Effector memory CD8-positive, alpha-beta T cell (primary cell): ENCODE results near the gene ABCA13.

Source experiments
- ATAC-seq: fragments of 150-1000 bp; cut with Tn5 transposase; replicated peaks from 2 replicates; pipeline ENCODE4 v1.10.0; 2021; ENCODE audit warnings: mild to moderate bottlenecking, moderate library complexity
- DNase-seq, 3 experiments: peaks; one replicate each; pipeline ENCODE4 v3.0.0; 2021
- H3K27ac Mint-ChIP-seq, 2 donors: one replicate each; pipeline ENCODE4 v1.8.0; 2022; ENCODE audit warnings: mild to moderate bottlenecking in 2 of 2, mixed read lengths in 2 of 2, moderate library complexity in 2 of 2
- H3K27me3 Mint-ChIP-seq, 2 donors: one replicate each; pipeline ENCODE4 v1.8.0; 2022; ENCODE audit warnings: mixed read lengths in 2 of 2
- H3K36me3 Mint-ChIP-seq: one replicate; pipeline ENCODE4 v1.8.0; 2022; ENCODE audit warnings: mild to moderate bottlenecking, moderate library complexity, mixed read lengths; ENCODE audit not compliant: insufficient read depth
- H3K4me1 Mint-ChIP-seq, 2 donors: one replicate each; pipeline ENCODE4 v1.8.0; 2022; ENCODE audit warnings: low read depth in 2 of 2, mixed read lengths in 2 of 2
- H3K4me3 Mint-ChIP-seq, 2 donors: one replicate each; pipeline ENCODE4 v1.8.0; 2022; ENCODE audit warnings: mild to moderate bottlenecking in 2 of 2, mixed read lengths in 2 of 2, moderate library complexity in 2 of 2
- H3K9me3 Mint-ChIP-seq, 2 donors: one replicate each; pipeline ENCODE4 v1.8.0; 2022; ENCODE audit warnings: mixed read lengths in 2 of 2

ABCA13 gene

GRCh38 chr7:48525736-48526732 is 354.8 kb downstream of the ABCA13 start:
- DNase-seq (no peak), ATAC-seq (no peak)
- Mint-ChIP-seq H3K9me3 (peaks cover 4 to 8% of the 10 kb centered on the region in 2 donors), H3K4me3 (no peak overlapping the region), H3K27ac (no peak overlapping the region), H3K27me3 (no peaks in the 10 kb centered on the region), H3K36me3 (no peaks in the 10 kb centered on the region), H3K4me1 (no peaks in the 10 kb centered on the region)

DNA sequence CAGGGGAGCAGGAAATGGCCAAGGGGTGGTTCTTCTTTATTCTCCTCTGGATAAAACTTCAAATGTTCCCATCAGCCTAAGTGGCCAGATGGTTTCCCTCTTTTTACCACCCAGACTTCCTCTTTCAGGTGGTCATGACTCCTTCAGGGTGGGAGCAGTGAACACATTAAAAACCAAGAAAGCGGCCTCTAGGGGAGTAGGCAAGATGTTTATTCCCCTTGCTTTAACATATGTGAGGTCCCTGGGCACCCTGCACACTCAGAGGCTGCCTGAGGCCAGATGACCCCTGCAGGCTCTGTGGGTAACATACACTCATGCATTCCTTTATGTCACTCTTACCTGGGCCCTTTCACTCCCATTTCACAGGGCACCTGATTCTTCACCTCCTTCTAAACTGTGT is 357.4 kb downstream of the ABCA13 start:
- H3K4me1 Mint-ChIP-seq, result no peaks in the 10 kb centered on the region
- ATAC-seq, result no peak

DNA sequence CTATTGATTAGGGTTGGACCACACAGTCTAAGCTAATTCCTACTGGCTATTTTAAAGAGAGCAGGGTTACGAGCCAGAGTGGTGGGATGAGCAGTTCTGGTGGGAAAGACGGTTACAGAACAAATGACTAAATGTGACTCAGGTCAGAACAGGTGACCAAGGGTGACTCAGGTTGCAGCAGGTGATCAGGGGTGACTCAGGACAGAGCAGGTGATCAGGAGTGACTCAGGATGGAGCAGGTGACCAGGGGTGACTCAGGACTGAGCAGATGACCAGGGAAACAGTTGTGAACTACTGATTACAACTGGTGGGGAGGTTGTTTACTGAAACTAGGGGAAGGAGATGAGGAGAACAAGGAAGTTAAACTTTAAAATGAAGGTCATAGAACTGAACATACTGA is 366.3 kb downstream of the ABCA13 start:
- ATAC-seq (no peak), DNase-seq (no peak)
- no peak overlapping the region for H3K4me3 Mint-ChIP-seq
- peaks cover 8 to 14% of the 10 kb centered on the region in 2 donors for H3K9me3 Mint-ChIP-seq
- H3K27me3 Mint-ChIP-seq, result no peaks in the 10 kb centered on the region
- H3K27ac Mint-ChIP-seq, result no peak overlapping the region
- no peaks in the 10 kb centered on the region for H3K36me3 Mint-ChIP-seq
- H3K4me1 Mint-ChIP-seq, result no peaks in the 10 kb centered on the region

More for the DNA sequence above, 357.4 kb downstream of the ABCA13 start:
- Mint-ChIP-seq H3K27ac (no peak overlapping the region), H3K27me3 (no peaks in the 10 kb centered on the region), H3K4me3 (no peak overlapping the region), H3K9me3 (peaks cover 6 to 8% of the 10 kb centered on the region in 2 donors), H3K36me3 (no peaks in the 10 kb centered on the region)
- no peak for DNase-seq

GRCh38 chr7:48540746-48541145 is 369.5 kb downstream of the ABCA13 start:
- Mint-ChIP-seq H3K9me3 (peaks cover 5 to 7% of the 10 kb centered on the region in 2 donors), H3K4me3 (no peak overlapping the region), H3K4me1 (no peaks in the 10 kb centered on the region), H3K36me3 (no peaks in the 10 kb centered on the region), H3K27ac (no peak overlapping the region), H3K27me3 (no peaks in the 10 kb centered on the region)
- ATAC-seq, result no peak
- DNase-seq, result no peak

- no peaks in the 10 kb centered on the region for H3K27me3 Mint-ChIP-seq
- no peak for ATAC-seq
- H3K9me3 Mint-ChIP-seq, result peaks cover 1 to 8% of the 10 kb centered on the region in 2 donors
- no peaks in the 10 kb centered on the region for H3K36me3 Mint-ChIP-seq
- no peak for DNase-seq
- no peak overlapping the region for H3K4me3 Mint-ChIP-seq
- H3K27ac Mint-ChIP-seq, result no peak overlapping the region
- H3K4me1 Mint-ChIP-seq, result no peaks in the 10 kb centered on the region
Observed at GRCh38 chr7:48548667-48549066, 377.4 kb downstream of the ABCA13 start.

GRCh38 chr7:48551652-48552051 is 380.4 kb downstream of the ABCA13 start:
- H3K27me3 Mint-ChIP-seq, result no peaks in the 10 kb centered on the region
- no peaks in the 10 kb centered on the region for H3K4me1 Mint-ChIP-seq
- H3K36me3 Mint-ChIP-seq, result no peaks in the 10 kb centered on the region
- no peak for ATAC-seq
- H3K4me3 Mint-ChIP-seq, result no peak overlapping the region
- peaks cover 1 to 8% of the 10 kb centered on the region in 2 donors for H3K9me3 Mint-ChIP-seq
- no peak overlapping the region for H3K27ac Mint-ChIP-seq
- DNase-seq, result no peak

GRCh38 chr7:48563334-48563733 is 392.1 kb downstream of the ABCA13 start:
- H3K27me3 Mint-ChIP-seq, result no peaks in the 10 kb centered on the region
- H3K4me1 Mint-ChIP-seq, result no peaks in the 10 kb centered on the region
- H3K4me3 Mint-ChIP-seq, result no peak overlapping the region
- no peak overlapping the region for H3K27ac Mint-ChIP-seq
- no peak for ATAC-seq
- no peak for DNase-seq
- peaks cover 5 to 7% of the 10 kb centered on the region in 2 donors for H3K9me3 Mint-ChIP-seq
- no peaks in the 10 kb centered on the region for H3K36me3 Mint-ChIP-seq

- DNase-seq, result no peak
- H3K4me3 Mint-ChIP-seq, result no peak overlapping the region
- ATAC-seq, result no peak
- H3K4me1 Mint-ChIP-seq, result no peaks in the 10 kb centered on the region
- H3K9me3 Mint-ChIP-seq, result no peaks in the 10 kb centered on the region
- no peak overlapping the region for H3K27ac Mint-ChIP-seq
- no peaks in the 10 kb centered on the region for H3K27me3 Mint-ChIP-seq
- no peaks in the 10 kb centered on the region for H3K36me3 Mint-ChIP-seq
Observed at GRCh38 chr7:48575516-48575915, 404.3 kb downstream of the ABCA13 start.

GRCh38 chr7:48587475-48587874 is 416.2 kb downstream of the ABCA13 start:
- H3K9me3 Mint-ChIP-seq, result peaks cover 0 to 8% of the 10 kb centered on the region in 2 donors
- no peak overlapping the region for H3K27ac Mint-ChIP-seq
- no peaks in the 10 kb centered on the region for H3K4me1 Mint-ChIP-seq
- H3K36me3 Mint-ChIP-seq, result no peaks in the 10 kb centered on the region
- DNase-seq (no peak), ATAC-seq (no peak)
- no peak overlapping the region for H3K4me3 Mint-ChIP-seq
- no peaks in the 10 kb centered on the region for H3K27me3 Mint-ChIP-seq

GRCh38 chr7:48594349-48594748 is 423.1 kb downstream of the ABCA13 start:
- DNase-seq, result no peak
- ATAC-seq, result no peak
- no peak overlapping the region for H3K4me3 Mint-ChIP-seq
- H3K36me3 Mint-ChIP-seq, result no peaks in the 10 kb centered on the region
- H3K9me3 Mint-ChIP-seq, result peaks cover 0 to 2% of the 10 kb centered on the region in 2 donors
- H3K27me3 Mint-ChIP-seq, result no peaks in the 10 kb centered on the region
- no peaks in the 10 kb centered on the region for H3K4me1 Mint-ChIP-seq
- H3K27ac Mint-ChIP-seq, result no peak overlapping the region

DNA sequence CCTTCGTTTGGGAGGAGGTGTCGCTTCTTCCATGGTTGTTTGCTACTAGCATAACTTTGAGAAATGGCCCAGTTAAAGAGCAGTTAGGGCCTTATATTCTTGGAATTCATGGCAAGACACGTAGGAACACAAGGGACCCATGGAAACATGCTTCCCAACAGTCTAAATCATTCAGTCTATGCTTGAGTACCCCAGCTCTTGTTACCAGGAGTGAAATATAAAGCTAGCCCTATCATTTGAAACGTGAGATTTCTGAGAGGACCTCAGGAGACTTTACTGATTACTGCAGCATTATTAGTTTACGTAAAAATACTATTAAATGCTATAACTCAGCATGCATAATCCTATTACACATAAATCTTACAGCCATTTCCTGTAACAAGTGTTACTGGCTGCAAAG is 424.5 kb downstream of the ABCA13 start:
- Mint-ChIP-seq H3K27me3 (no peaks in the 10 kb centered on the region), H3K36me3 (no peaks in the 10 kb centered on the region), H3K27ac (no peak overlapping the region), H3K4me3 (no peak overlapping the region), H3K4me1 (no peaks in the 10 kb centered on the region), H3K9me3 (no peaks in the 10 kb centered on the region)
- no peak for ATAC-seq
- no peak for DNase-seq

GRCh38 chr7:48610705-48611104 is 439.4 kb downstream of the ABCA13 start:
- H3K27me3 Mint-ChIP-seq, result no peaks in the 10 kb centered on the region
- H3K4me3 Mint-ChIP-seq, result no peak overlapping the region
- H3K9me3 Mint-ChIP-seq, result peaks cover 2 to 23% of the 10 kb centered on the region in 2 donors
- ATAC-seq (no peak), DNase-seq (no peak)
- no peaks in the 10 kb centered on the region for H3K4me1 Mint-ChIP-seq
- H3K36me3 Mint-ChIP-seq, result no peaks in the 10 kb centered on the region
- H3K27ac Mint-ChIP-seq, result no peak overlapping the region

- H3K4me3 Mint-ChIP-seq, result no peak overlapping the region
Observed at GRCh38 chr7:48611993-48612392, 440.7 kb downstream of the ABCA13 start.

GRCh38 chr7:48617508-48617907 is 446.2 kb downstream of the ABCA13 start:
- no peak overlapping the region for H3K4me3 Mint-ChIP-seq
- no peak overlapping the region for H3K27ac Mint-ChIP-seq
- ATAC-seq (no peak), DNase-seq (no peak)
- peaks cover 15 to 19% of the 10 kb centered on the region in 2 donors for H3K9me3 Mint-ChIP-seq
- no peaks in the 10 kb centered on the region for H3K4me1 Mint-ChIP-seq
- no peaks in the 10 kb centered on the region for H3K27me3 Mint-ChIP-seq
- H3K36me3 Mint-ChIP-seq, result no peaks in the 10 kb centered on the region

More at GRCh38 chr7:48611993-48612392, 440.7 kb downstream of the ABCA13 start:
- Mint-ChIP-seq H3K9me3 (peaks cover under 1 to 24% of the 10 kb centered on the region in 2 donors), H3K4me1 (no peaks in the 10 kb centered on the region), H3K36me3 (no peaks in the 10 kb centered on the region), H3K27ac (no peak overlapping the region), H3K27me3 (no peaks in the 10 kb centered on the region)
- ATAC-seq, result no peak
- DNase-seq, result no peak
